ENCODE measurements around the gene HOXA3. TPM values are rescaled to one million over a fixed set of nuclear protein-coding genes. Genes with fewer than 3 reads are reported as not detected.

HOXA3 gene
- polyA plus RNA-seq, 4 donors = 36.3 to 53.5 (median 51.6) TPM

DNA sequence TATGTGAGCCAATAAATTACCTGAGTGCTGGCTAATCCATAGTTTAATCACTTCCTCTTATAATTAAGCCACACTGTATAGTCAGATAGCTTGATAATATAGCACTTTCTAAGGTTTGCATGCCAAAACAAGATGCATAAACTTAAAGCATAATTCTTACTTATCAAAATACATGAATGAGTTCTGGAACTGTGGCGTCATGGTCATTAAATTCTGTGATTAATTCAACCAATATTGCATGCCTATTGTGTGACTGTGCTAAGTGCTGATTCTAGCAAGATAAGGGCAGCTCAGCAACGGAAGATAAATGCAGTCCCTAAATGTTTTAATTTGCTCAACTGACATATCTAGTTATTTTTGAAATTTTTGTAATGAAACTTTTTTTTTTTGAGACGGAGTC is 86.2 kb downstream of the HOXA3 start:
- DNase-seq (ENCODE audit: low read depth in 4 of 4, low spot score in 2 of 4) = no peak

DNA sequence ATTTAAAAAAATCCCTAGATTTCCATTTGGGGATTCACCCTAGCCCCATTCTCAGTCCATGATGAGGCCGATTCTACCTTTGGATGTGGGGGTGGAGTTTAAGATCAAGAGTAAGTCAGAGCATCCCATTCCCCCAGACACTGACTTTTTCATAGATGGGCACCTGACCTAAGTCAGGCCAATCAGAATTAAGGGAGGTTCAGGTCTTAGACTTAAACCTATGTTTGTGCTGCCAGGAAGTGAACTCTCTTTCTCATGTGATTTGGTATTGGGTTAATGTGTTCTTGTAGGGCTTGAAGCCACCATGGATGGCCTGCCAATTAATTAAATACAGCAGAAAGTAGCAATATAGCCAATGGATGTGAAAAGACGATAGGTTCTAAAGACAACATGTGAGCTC is 86.7 kb downstream of the HOXA3 start:
- no peak for DNase-seq (ENCODE audit: low read depth in 4 of 4, low spot score in 2 of 4)

DNA sequence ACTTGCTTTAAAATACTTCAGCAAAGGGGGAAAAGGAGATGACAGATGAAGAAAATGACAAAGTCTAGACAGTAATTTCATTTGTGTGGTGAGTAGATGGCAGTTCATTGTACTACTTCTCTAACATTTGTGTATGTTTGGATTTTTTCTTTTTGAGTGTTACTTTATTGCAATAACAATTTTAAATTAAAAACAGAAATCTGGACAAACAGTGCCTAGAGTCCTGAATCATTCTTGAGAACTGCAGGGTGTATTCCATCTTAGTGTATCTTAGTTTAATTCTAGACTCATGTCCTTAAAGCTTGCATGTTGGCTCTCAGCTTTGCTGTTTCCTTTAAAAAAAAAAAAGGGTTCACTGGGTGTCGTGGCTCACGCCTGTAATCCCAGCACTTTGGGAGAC is 87.7 kb downstream of the HOXA3 start:
- no peak for DNase-seq (ENCODE audit: low read depth in 4 of 4, low spot score in 2 of 4)

DNA sequence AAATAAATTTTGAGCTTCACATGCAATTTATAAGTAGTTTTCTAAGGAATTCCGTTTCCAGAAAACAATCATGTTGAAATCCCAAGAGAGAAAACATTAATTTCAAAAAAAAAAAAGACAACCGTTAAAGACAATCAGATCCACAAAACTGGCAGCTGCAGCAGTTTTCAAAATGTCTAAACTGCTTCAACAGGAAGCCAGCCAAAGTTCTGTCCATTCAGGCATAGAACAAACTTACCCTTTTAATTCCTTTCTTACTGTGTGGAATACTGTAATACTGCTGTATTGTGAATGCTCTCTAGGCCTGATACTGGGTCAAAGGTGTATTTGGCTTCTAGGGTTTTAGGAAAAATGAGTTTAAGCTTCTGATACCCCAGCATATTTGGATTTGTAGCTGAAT is 88.2 kb downstream of the HOXA3 start:
- DNase-seq (ENCODE audit: low read depth in 4 of 4, low spot score in 2 of 4) = no peak

DNA sequence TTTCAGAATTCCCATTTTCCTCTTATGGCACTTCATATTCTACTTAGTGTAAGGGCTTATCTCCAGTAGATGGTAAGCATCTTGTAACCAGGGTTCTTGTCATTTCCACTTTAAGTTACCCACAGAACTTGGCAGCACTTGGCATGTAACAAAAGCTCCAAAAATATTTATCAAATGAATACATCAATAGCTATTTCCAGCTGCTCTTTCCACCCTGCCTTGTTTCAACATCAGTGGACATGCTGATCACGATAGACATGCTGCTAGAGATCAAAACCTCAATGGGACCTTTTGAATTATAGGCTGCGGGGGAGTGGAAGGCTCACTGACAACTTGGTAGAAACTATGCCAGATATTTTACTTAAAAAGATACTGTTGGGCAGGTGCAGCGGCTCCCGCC is 89.4 kb downstream of the HOXA3 start:
- no peak for DNase-seq (ENCODE audit: low read depth in 4 of 4, low spot score in 2 of 4)

Other genes with a start within 250 kb of the HOXA3 start
- gene HOXA1, start 56.6 kb downstream of the HOXA3 start, polyA plus RNA-seq (ENCODE audit: insufficient read length in 4 of 4) = 1 to 10 TPM; 1.9 to 2.8 (median 2.6) TPM
- gene HOXA2, start 49.9 kb downstream of the HOXA3 start, polyA plus RNA-seq (ENCODE audit: insufficient read length in 4 of 4) = 10 to 100 TPM in 2 of 4 donors, 1 to 10 TPM in 2; 6.5 to 13.6 (median 10.5) TPM
- gene HOXA4, start 21.8 kb downstream of the HOXA3 start, polyA plus RNA-seq (ENCODE audit: insufficient read length in 4 of 4) = 10 to 100 TPM; 18.9 to 25.5 (median 22.2) TPM
- gene HOXA5, start 8.9 kb downstream of the HOXA3 start, polyA plus RNA-seq (ENCODE audit: insufficient read length in 4 of 4) = 10 to 100 TPM; 70.8 to 87.5 (median 80.9) TPM
- 10 to 100 TPM; 24.7 to 59.3 (median 38.3) TPM for gene HOXA6, start 4.8 kb downstream of the HOXA3 start, polyA plus RNA-seq (ENCODE audit: insufficient read length in 4 of 4)
- 10 to 100 TPM; 27.0 to 38.1 (median 31.3) TPM for gene HOXA7, start 4.1 kb upstream of the HOXA3 start, polyA plus RNA-seq (ENCODE audit: insufficient read length in 4 of 4)
- 100 to 1,000 TPM in 3 of 4 donors, 10 to 100 TPM in 1; 86.6 to 118 (median 107) TPM for gene HOXA9, start 13.0 kb upstream of the HOXA3 start, polyA plus RNA-seq (ENCODE audit: insufficient read length in 4 of 4)
- gene HOXA10, start 21.7 kb upstream of the HOXA3 start, polyA plus RNA-seq (ENCODE audit: insufficient read length in 4 of 4) = 100 to 1,000 TPM; 131 to 160 (median 151) TPM
- gene HOXA11, start 32.6 kb upstream of the HOXA3 start, polyA plus RNA-seq (ENCODE audit: insufficient read length in 4 of 4) = 10 to 100 TPM; 29.6 to 48.7 (median 43.5) TPM
- under 1 TPM in 1 of 4 donors, not detected in 3; 0.21 TPM for gene HOXA13, start 47.5 kb upstream of the HOXA3 start, polyA plus RNA-seq (ENCODE audit: insufficient read length in 4 of 4)
- under 1 TPM in 2 of 4 donors, not detected in 2; 0.06 to 0.07 TPM for gene EVX1, start 90.2 kb upstream of the HOXA3 start, polyA plus RNA-seq (ENCODE audit: insufficient read length in 4 of 4)